Measurements from ENCODE around the gene CNTN5.

The CNTN5 gene

DNA sequence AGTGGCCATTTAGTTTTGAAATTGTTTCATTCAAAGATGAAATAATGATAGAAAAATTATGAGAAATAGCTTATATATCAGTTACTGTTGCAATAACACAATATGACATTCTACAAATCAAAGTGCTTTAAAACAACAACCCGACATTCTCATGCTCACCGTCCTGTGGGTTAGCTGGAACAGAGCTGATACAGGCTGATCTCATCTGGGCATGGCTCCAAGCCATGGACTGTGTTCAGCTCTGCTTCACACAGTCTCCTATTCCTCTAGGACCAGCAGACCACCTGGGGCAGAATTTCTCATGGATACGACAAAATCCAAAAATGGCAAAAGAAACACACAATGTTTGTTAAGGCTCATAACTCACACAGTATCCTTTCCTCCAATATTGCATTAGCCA is 178.6 kb downstream of the CNTN5 start:
- peaks cover 8% of the 10 kb centered on the region for H3K9me3 Mint-ChIP-seq (ENCODE audit: low read depth)
- H3K4me1 Mint-ChIP-seq (ENCODE audit: low read depth): no peaks in the 10 kb centered on the region
- no peaks in the 10 kb centered on the region for H3K27me3 Mint-ChIP-seq

DNA sequence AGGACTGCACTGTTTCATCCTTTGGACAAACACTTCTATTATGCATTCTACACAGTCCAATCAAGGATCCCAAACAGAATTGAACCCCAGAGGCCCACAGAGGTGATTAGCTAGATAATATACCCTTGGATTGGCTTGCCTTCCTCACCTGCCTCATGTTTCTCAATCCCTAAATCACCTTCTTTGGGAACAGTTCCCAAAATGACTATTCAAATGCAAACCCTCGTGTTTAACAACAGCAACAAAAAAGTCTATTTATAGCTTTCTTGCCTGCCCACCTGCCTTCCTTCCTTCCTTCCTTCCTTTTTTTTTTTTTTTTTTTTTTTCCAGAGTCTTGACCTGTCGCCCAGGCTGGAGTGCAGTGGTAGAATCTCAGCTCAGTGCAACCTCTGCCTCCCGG is 180.0 kb downstream of the CNTN5 start:
- Mint-ChIP-seq H3K9me3 (ENCODE audit: low read depth) (peaks cover 8% of the 10 kb centered on the region), H3K27ac (no peak overlapping the region), H3K4me3 (no peak overlapping the region), H3K36me3 (no peaks in the 10 kb centered on the region), H3K4me1 (ENCODE audit: low read depth) (no peaks in the 10 kb centered on the region), H3K27me3 (no peaks in the 10 kb centered on the region)

More for the DNA sequence above, 178.6 kb downstream of the CNTN5 start:
- Mint-ChIP-seq H3K27ac (no peak overlapping the region), H3K36me3 (no peaks in the 10 kb centered on the region), H3K4me3 (no peak overlapping the region)

DNA sequence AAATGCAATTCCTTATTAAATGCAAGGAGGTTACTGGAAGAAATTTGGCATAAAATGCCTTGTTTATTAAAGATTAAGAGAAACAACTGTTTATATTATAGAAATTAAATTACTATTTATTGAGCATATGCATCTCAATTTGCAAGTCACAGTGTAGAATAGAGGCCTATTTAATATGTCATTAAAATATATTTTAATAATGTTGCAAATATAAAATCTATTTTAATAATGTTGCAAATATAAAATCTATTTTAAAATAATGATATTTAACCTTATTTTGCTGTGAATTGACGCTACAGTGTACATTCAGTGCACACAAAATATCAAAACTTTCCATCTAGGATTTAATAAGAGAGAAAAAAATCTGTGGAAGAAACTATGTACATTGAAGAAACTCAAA is 188.1 kb downstream of the CNTN5 start:
- Mint-ChIP-seq H3K36me3 (no peaks in the 10 kb centered on the region), H3K4me3 (no peak overlapping the region), H3K4me1 (ENCODE audit: low read depth) (no peaks in the 10 kb centered on the region), H3K27me3 (no peaks in the 10 kb centered on the region), H3K9me3 (ENCODE audit: low read depth) (no peaks in the 10 kb centered on the region), H3K27ac (no peak overlapping the region)

DNA sequence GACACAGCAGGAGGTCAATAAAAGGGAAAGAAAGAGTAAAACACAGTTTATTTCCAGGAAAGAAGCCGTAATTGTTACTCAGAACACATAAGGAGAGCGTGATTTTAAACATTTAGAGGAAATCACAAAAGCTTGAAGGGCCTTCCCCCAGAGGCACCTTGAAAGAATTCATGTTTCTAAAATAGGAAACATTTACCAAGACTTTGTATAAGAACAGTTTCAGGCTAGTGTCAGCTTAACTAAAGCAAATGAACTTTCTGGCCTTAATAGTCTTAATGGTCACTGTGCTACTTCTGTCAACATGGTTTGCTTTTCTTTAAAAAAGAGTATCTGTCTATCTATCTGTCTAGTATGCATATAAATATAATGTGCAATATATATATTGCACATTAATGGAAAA is 208.8 kb downstream of the CNTN5 start:
- H3K27ac Mint-ChIP-seq: no peak overlapping the region

DNA sequence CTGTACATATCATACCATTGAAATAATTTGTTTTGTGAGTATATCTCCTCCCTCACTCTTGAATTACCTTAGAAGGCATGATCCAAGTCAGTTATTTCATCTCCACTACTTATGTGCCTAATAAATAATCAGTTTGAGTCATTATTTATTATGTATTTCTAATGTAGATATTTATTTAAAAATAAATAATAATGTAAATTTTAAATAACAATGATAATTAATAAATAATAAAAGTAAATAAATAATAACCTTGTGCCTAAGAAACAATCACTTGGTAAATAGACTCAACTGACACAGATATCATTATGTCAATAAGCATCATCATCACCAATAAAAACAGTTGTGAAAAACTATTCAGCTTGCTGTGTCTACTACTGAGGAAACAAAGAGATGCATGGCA is 213.8 kb downstream of the CNTN5 start:
- no peak overlapping the region for H3K4me3 Mint-ChIP-seq
- H3K4me1 Mint-ChIP-seq (ENCODE audit: low read depth): no peaks in the 10 kb centered on the region
- no peaks in the 10 kb centered on the region for H3K36me3 Mint-ChIP-seq
- no peaks in the 10 kb centered on the region for H3K27me3 Mint-ChIP-seq
- no peak overlapping the region for H3K27ac Mint-ChIP-seq
- peaks cover 12% of the 10 kb centered on the region for H3K9me3 Mint-ChIP-seq (ENCODE audit: low read depth)

More for the DNA sequence above, 208.8 kb downstream of the CNTN5 start:
- Mint-ChIP-seq H3K9me3 (ENCODE audit: low read depth) (peaks cover 14% of the 10 kb centered on the region), H3K4me1 (ENCODE audit: low read depth) (no peaks in the 10 kb centered on the region), H3K27me3 (no peaks in the 10 kb centered on the region), H3K36me3 (no peaks in the 10 kb centered on the region), H3K4me3 (no peak overlapping the region)

DNA sequence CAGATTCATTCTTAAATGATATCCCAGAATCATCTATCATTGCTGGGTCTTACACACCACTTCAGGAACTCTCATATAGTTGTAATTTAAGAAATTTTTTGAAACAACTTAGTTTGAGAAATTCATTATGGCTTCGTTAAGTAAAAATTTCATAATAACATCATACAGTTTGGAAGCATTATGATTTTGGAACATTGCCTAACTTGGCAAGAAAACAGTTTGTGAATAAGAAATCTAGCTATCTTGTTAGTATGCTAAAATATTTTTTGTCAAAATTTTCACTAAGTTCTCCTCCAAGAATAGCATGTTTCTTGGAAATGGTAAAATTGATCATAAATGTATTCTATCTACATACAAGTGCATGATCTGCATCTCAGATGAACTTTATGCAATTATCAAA is 217.7 kb downstream of the CNTN5 start:
- Mint-ChIP-seq H3K27me3 (no peaks in the 10 kb centered on the region), H3K27ac (no peak overlapping the region), H3K4me3 (no peak overlapping the region)

DNA sequence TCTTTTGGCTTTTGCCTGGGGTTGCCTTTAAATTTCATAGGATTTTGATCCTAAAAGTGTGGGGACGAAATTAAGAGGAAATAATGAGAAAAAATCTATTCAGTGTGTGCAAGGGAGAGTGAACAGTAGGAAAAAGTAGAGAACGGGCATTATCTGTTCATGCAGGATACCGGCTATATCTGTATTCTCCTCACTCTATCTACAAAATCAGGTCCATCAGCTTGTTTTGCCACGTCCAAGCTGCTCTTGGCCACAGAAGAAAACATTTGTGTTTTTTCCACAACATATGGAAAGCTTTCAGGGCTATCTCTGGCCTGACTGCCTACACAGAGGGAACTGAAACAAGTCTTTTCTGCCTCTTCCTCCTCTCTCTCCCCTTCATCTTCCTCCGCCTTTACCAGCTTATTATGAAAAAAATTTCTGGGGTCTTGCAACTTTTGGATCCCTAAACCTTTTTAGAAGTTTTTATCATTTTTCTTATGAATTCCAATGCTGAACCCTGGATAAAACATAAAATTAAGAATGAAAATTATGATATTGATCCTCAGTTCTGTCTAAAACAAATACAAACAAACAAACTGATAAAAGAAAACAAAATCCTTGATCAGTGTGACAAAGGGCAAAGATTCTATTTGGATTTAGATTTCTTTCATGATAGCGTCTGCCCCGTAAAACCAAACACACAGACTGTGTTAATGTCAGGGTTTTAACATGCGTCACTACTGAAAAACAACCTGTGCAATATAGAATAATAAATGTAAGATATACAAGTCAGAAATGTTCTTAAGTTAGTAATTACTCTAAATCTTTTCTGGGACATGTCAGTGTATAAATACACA is 219.7 kb downstream of the CNTN5 start:
- no peaks in the 10 kb centered on the region for H3K4me1 Mint-ChIP-seq (ENCODE audit: low read depth)
- no peak overlapping the region for H3K27ac Mint-ChIP-seq
- H3K4me3 Mint-ChIP-seq: no peak overlapping the region
- peaks cover 14% of the 10 kb centered on the region for H3K9me3 Mint-ChIP-seq (ENCODE audit: low read depth)
- H3K36me3 Mint-ChIP-seq: no peaks in the 10 kb centered on the region
- H3K27me3 Mint-ChIP-seq: no peaks in the 10 kb centered on the region

More for the DNA sequence above, 217.7 kb downstream of the CNTN5 start:
- H3K9me3 Mint-ChIP-seq (ENCODE audit: low read depth): peaks cover 19% of the 10 kb centered on the region
- no peaks in the 10 kb centered on the region for H3K36me3 Mint-ChIP-seq
- no peaks in the 10 kb centered on the region for H3K4me1 Mint-ChIP-seq (ENCODE audit: low read depth)

DNA sequence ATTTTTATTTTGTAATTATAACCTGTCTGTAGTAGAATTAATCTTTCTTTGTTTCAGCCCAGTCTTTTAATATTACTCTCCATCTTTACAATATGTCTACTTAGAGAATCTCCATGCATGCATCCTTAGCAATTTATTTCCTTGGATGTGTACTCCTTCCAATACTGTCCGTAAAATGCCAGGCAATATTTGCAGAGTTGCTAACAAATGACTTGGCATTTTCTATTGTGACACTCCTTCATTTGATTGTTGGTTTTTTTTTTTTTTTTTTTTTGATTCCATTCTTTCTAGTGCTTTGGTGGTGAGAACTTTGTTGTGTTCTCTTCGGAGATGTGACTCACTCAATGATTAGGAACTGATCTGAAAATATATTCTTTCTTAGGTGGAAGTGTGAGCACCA is 220.3 kb downstream of the CNTN5 start:
- no peak overlapping the region for H3K4me3 Mint-ChIP-seq
- no peaks in the 10 kb centered on the region for H3K27me3 Mint-ChIP-seq
- no peaks in the 10 kb centered on the region for H3K4me1 Mint-ChIP-seq (ENCODE audit: low read depth)
- H3K9me3 Mint-ChIP-seq (ENCODE audit: low read depth): peaks cover 12% of the 10 kb centered on the region
- no peaks in the 10 kb centered on the region for H3K36me3 Mint-ChIP-seq
- H3K27ac Mint-ChIP-seq: no peak overlapping the region

DNA sequence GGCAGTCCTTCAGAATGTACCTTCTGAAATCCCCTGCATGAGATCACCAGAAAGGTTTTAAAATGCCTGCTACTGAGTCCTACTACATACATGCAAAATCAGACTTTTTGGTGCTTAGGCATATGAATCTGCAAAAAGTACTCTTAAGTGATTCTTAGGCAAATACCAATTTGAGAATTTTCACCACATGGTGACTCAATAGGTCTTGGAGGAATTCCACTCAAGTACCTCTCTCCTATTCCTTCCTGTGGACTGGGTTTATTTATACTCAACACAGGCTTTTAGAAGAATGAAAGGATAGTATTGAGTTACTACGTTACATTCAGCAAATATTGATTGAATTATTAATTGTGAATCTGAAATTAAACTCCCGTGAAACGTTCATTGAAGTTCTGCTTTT is 223.9 kb downstream of the CNTN5 start:
- Mint-ChIP-seq H3K36me3 (no peaks in the 10 kb centered on the region), H3K9me3 (ENCODE audit: low read depth) (peaks cover 11% of the 10 kb centered on the region), H3K27ac (no peak overlapping the region), H3K27me3 (no peaks in the 10 kb centered on the region), H3K4me3 (no peak overlapping the region), H3K4me1 (ENCODE audit: low read depth) (no peaks in the 10 kb centered on the region)

DNA sequence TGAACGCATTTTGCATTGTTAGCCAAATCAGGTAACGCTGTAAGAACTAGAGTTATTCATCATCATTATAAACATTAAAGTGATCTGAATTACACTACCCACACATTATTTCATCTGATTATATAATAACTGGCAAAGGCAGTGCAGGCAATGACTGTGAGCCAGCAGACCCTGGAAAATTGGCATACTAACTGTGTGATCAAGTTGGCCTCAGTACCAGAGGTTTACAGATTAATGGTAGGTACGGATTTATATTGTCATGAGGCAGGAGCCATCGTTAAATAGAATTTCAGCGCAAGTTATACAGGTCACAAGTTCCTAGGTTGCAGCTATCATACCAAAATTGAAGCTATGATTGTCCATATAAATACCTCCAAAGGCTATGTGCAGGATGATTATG is 225.4 kb downstream of the CNTN5 start:
- H3K36me3 Mint-ChIP-seq: no peaks in the 10 kb centered on the region
- no peaks in the 10 kb centered on the region for H3K27me3 Mint-ChIP-seq
- H3K27ac Mint-ChIP-seq: no peak overlapping the region
- no peak overlapping the region for H3K4me3 Mint-ChIP-seq
- H3K4me1 Mint-ChIP-seq (ENCODE audit: low read depth): no peaks in the 10 kb centered on the region
- peaks cover 11% of the 10 kb centered on the region for H3K9me3 Mint-ChIP-seq (ENCODE audit: low read depth)

DNA sequence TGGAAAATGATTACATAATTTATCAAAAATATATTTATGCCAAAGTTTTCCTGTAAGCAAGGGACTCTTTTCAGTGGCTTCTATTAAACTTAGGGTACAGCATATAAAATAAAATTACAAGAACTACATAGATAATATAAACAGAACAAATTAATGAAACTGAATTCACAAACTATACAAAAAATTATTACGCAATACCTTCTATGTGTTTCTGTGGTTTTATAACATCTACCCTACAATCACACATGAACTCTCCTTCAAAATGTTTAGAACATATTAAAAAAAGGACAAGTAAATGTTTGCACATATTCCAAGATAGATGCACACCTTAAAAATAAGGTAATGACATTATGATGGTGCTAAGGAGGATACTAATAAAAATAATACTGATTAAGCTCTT is 235.9 kb downstream of the CNTN5 start:
- H3K27me3 Mint-ChIP-seq: no peaks in the 10 kb centered on the region
- H3K4me1 Mint-ChIP-seq (ENCODE audit: low read depth): no peaks in the 10 kb centered on the region
- H3K36me3 Mint-ChIP-seq: no peaks in the 10 kb centered on the region
- H3K4me3 Mint-ChIP-seq: no peak overlapping the region
- peaks cover 4% of the 10 kb centered on the region for H3K9me3 Mint-ChIP-seq (ENCODE audit: low read depth)
- H3K27ac Mint-ChIP-seq: no peak overlapping the region

DNA sequence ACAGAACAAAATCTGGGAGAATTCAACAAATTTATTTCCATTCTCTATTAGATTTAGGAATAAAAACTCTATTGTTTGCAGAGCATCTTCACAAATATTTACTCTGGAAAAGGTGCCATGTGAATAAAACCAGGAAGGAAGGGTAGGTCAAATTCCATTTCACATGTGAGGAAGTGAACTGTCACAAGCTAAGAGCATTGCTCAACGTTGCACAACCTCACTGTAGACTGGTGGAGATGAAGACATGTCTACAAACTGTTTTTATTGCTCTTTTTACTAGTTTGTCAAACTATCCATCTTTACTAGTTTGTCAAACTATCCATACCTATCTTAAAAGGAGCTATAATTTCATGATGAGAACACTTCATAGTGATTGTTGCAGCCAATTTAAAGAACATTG is 236.4 kb downstream of the CNTN5 start:
- Mint-ChIP-seq H3K36me3 (no peaks in the 10 kb centered on the region), H3K4me3 (no peak overlapping the region), H3K4me1 (ENCODE audit: low read depth) (no peaks in the 10 kb centered on the region), H3K27me3 (no peaks in the 10 kb centered on the region), H3K9me3 (ENCODE audit: low read depth) (peaks cover under 1% of the 10 kb centered on the region), H3K27ac (no peak overlapping the region)

DNA sequence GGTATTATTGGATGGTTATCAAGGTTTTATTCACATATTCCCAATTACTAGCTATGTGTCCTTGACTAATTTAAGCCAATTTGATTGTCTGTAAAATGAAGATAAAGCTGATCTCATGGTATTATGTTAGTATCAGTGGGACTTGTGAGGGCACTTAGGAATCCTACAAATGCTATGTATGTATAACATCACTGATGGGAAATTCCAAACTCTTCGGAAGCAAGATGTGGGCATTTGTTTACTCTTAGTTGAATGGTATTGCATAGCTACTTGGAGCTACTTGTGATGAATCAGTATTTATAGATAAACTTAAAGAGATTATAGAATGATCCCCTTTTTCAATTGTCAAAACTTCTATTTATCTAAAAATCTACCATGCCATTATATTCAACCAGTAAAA is 239.9 kb downstream of the CNTN5 start:
- no peaks in the 10 kb centered on the region for H3K4me1 Mint-ChIP-seq (ENCODE audit: low read depth)
- peaks cover under 1% of the 10 kb centered on the region for H3K9me3 Mint-ChIP-seq (ENCODE audit: low read depth)
- H3K36me3 Mint-ChIP-seq: no peaks in the 10 kb centered on the region
- H3K4me3 Mint-ChIP-seq: no peak overlapping the region
- H3K27ac Mint-ChIP-seq: no peak overlapping the region
- H3K27me3 Mint-ChIP-seq: no peaks in the 10 kb centered on the region

DNA sequence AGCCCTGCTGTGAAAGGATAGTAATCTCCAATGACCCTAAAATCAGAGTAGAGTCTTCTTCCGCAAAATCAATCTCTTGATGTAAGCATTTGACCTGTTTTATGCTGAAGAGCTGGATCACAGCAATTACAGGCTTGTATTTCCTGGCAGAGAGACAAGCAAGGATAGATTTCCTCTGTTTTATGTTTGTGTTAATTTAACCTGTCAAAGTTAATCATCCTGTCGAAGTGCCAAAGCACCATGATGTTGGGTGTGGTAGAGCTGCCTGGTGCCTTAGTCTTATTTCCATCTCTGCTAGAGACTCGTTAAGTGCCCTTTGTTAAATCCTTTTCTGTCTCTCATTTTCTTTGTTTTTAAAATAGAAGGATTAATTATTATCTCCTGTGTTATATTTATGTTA is 248.1 kb downstream of the CNTN5 start:
- Mint-ChIP-seq H3K4me1 (ENCODE audit: low read depth) (no peaks in the 10 kb centered on the region), H3K4me3 (no peak overlapping the region), H3K36me3 (no peaks in the 10 kb centered on the region), H3K9me3 (ENCODE audit: low read depth) (peaks cover 8% of the 10 kb centered on the region), H3K27me3 (no peaks in the 10 kb centered on the region), H3K27ac (no peak overlapping the region)

DNA sequence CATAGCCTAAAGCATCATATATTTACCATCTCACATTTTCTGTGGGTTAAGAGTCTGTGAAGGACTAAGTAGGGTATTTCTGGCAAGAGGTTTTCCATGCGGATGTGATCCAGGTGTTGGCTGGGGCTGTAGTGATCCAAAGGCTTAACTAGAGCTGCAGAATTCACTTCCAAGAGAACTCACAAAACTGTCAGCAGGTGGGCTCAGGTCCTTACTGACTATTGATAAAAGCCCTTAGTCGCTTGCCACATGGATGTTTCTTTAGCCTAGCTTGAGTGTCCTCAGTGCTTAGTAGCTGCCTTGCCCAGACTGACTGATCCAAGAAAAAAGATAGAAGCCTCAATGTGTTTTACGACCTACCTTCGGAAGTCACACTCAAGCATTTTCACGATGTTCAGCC is 250.8 kb downstream of the CNTN5 start:
- Mint-ChIP-seq H3K27me3 (no peaks in the 10 kb centered on the region), H3K27ac (no peak overlapping the region), H3K4me3 (no peak overlapping the region), H3K4me1 (ENCODE audit: low read depth) (no peaks in the 10 kb centered on the region), H3K36me3 (no peaks in the 10 kb centered on the region), H3K9me3 (ENCODE audit: low read depth) (peaks cover 3% of the 10 kb centered on the region)

DNA sequence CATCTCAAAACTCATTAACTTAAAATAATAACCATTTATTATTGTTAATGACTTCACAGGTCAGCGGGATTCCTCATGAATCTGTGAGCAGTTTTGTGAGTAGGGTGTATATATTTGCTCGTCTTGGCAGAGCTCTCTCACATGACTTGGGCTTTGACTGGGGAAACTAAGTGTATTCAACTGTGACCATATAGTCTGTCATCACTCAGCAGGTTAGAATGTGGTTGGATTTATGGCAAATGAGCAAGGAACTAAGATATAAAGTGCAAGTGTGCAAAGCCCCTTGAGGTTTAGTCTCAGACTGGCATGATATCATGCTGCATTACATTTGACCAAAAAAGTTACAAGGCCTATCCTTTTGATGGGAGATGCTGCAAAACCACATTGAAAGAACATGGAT is 254.8 kb downstream of the CNTN5 start:
- Mint-ChIP-seq H3K27me3 (no peaks in the 10 kb centered on the region), H3K4me1 (ENCODE audit: low read depth) (no peaks in the 10 kb centered on the region), H3K4me3 (no peak overlapping the region), H3K36me3 (no peaks in the 10 kb centered on the region), H3K27ac (no peak overlapping the region), H3K9me3 (ENCODE audit: low read depth) (peaks cover 5% of the 10 kb centered on the region)
